ENCODE measurements around the gene VOPP1. TPM values are rescaled to one million over a fixed set of nuclear protein-coding genes. Genes with fewer than 3 reads are reported as not detected.

The VOPP1 gene
- total and polyA plus RNA-seq, 9 of the 15 experiments (the other 6 are each of a cell fraction or from before 2014, with no cell fraction given), result 8.2 to 45.8 (median 31.2) TPM

DNA sequence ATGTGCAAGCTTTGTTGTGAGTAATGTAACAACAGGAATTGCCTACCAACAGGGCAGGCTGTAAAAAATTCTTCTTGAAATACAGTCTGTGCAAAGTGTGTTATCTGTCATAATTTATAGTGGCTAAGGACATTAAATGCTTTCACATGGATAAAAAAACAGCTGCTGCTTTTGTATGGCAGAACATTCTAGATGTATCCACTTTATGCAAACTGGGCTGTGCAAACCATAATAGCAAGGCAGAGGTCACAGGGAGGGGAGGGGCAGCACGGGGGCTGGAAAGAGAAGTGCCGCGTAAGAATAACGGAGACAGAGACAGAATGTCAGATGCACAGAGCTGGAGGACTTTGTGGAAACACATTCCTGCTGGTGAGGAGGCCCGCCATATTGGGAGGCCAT is 86.1 kb downstream of the VOPP1 start:
- ATAC-seq, result no peak
- peaks cover 3 to 6% of the 10 kb centered on the region in 2 experiments; a peak in 2 of 5 replicates for H3K4me1 ChIP-seq (replicated peaks in 1 of 2; ENCODE audit: control insufficient read depth in 2 of 2, insufficient read depth in 2 of 2, low read length in 2 of 2)
- no peaks in the 10 kb centered on the region; the same call in 1 of the 2 replicates for H4K20me1 ChIP-seq (replicated peaks; ENCODE audit: control insufficient read depth, insufficient read depth, low read length)
- no peak overlapping the region for H3K9ac ChIP-seq (ENCODE audit: insufficient read depth in 1 of 2, low read depth in 2 of 2, low read length in 2 of 2)
- no peak overlapping the region for H3K27ac ChIP-seq (ENCODE audit: extremely low read depth, low read depth, low read length)
- 92% methylated on average over 4 of the region's 5 CpGs for WGBS (ENCODE audit: insufficient coverage, low coverage, missing lambda C conversion rate)
- no peaks in the 10 kb centered on the region for H3K27me3 ChIP-seq (ENCODE audit: control insufficient read depth in 2 of 2, insufficient read depth in 2 of 2, low read length in 2 of 2)
- no peak for DNase-seq (ENCODE audit: extremely low read depth in 1 of 4, low spot score in 3 of 4)
- peaks cover 15% of the 10 kb centered on the region; the same call in 1 of the 3 replicates for H3K36me3 ChIP-seq (ENCODE audit: control insufficient read depth, insufficient read depth, low read length)
- no peaks in the 10 kb centered on the region for H3K9me3 ChIP-seq (replicated peaks; ENCODE audit: control insufficient read depth, insufficient read depth, low read depth, low read length)
- BruUV-seq (replicated peaks), result no TSS peak
- TF ChIP-seq, protein P1, sequence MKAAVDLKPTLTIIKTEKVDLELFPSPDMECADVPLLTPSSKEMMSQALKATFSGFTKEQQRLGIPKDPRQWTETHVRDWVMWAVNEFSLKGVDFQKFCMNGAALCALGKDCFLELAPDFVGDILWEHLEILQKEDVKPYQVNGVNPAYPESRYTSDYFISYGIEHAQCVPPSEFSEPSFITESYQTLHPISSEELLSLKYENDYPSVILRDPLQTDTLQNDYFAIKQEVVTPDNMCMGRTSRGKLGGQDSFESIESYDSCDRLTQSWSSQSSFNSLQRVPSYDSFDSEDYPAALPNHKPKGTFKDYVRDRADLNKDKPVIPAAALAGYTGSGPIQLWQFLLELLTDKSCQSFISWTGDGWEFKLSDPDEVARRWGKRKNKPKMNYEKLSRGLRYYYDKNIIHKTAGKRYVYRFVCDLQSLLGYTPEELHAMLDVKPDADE (conservative IDR thresholded peaks at IDR 0.05; ENCODE audit: control insufficient read depth, low read depth, low read length), result no peak
- ChIA-PET CTCF (ENCODE audit: low intra/inter-chr PET ratio) (no interaction called here), POLR2A (no interaction called here)
- H3K9me1 ChIP-seq (ENCODE audit: control insufficient read depth, insufficient read depth, low read length), result no peaks in the 10 kb centered on the region
- intact Hi-C loops (cut with micrococcal nuclease) (no loop called here), in situ Hi-C loops (cut with MboI) (no loop called here)
- H3K4me3 ChIP-seq, result no peak overlapping the region
- no peaks in the 10 kb centered on the region for H3K79me2 ChIP-seq (ENCODE audit: control insufficient read depth, insufficient read depth, low read length)
- H3K4me2 ChIP-seq (ENCODE audit: insufficient read depth, low read length), result no peak overlapping the region
- no peak overlapping the region for H2AFZ ChIP-seq (ENCODE audit: low read depth, low read length)
- FAIRE-seq, result no peak

DNA sequence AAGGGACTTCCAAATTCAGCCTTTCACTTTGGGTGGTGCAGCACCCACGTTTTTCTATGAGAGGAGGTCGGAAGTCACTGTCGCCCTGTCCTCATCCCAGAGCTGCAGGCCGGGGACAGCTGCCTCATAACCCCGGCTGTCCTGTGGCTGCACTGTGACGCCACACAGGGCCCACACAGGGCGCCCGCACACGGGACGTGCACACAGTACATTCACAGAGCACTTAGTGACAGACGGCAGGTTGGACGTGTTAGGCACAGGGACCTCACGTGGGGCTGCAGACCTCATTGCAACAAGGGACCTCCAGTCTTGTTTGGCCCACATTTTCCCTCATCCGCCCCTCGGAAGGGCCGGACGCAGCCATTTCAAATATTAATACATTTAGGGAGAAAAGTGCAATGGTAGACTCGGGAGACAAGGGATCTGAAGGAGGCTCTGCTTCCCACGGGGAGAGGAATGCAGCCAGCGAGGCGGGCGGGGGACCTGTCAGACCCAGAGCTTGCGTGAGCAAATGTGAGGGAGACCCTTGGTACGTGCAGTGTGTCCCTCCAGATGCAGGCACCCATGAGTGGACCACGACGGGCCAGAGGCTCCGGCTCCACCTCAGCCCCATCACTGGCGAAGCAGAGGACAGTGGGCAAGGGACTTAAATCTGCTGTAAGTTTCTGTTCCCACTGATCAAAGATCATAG is 86.7 kb downstream of the VOPP1 start:
- Histone ChIP-seq H3K27me3 (ENCODE audit: control insufficient read depth in 2 of 2, insufficient read depth in 2 of 2, low read length in 2 of 2) (no peaks in the 10 kb centered on the region), H3K4me1 (replicated peaks in 1 of 2; ENCODE audit: control insufficient read depth in 2 of 2, insufficient read depth in 2 of 2, low read length in 2 of 2) (peaks cover 3 to 6% of the 10 kb centered on the region in 2 experiments; a peak in 2 of 5 replicates), H3K9ac (ENCODE audit: insufficient read depth in 1 of 2, low read depth in 2 of 2, low read length in 2 of 2) (no peak overlapping the region), H4K20me1 (replicated peaks; ENCODE audit: control insufficient read depth, insufficient read depth, low read length) (no peaks in the 10 kb centered on the region; the same call in 1 of the 2 replicates), H3K9me1 (ENCODE audit: control insufficient read depth, insufficient read depth, low read length) (no peaks in the 10 kb centered on the region), H3K4me2 (ENCODE audit: insufficient read depth, low read length) (no peak overlapping the region), H3K36me3 (ENCODE audit: control insufficient read depth, insufficient read depth, low read length) (peaks cover 15% of the 10 kb centered on the region; the same call in 1 of the 3 replicates), H3K9me3 (replicated peaks; ENCODE audit: control insufficient read depth, insufficient read depth, low read depth, low read length) (no peaks in the 10 kb centered on the region), H3K4me3 (no peak overlapping the region), H3K27ac (ENCODE audit: extremely low read depth, low read depth, low read length) (no peak overlapping the region), H2AFZ (ENCODE audit: low read depth, low read length) (no peak overlapping the region), H3K79me2 (ENCODE audit: control insufficient read depth, insufficient read depth, low read length) (no peaks in the 10 kb centered on the region)
- no TSS peak for BruUV-seq (replicated peaks)
- WGBS (ENCODE audit: insufficient coverage, low coverage, missing lambda C conversion rate), result 84% methylated on average over 25 of the region's 28 CpGs
- DNase-seq (ENCODE audit: extremely low read depth in 1 of 4, low spot score in 3 of 4), result no peak
- CTCF ChIA-PET (ENCODE audit: low intra/inter-chr PET ratio), result no interaction called here
- in situ Hi-C loops (cut with MboI) (no loop called here), intact Hi-C loops (cut with micrococcal nuclease) (no loop called here)
- ATAC-seq, result no peak
- POLR2A ChIA-PET, result no interaction called here
- FAIRE-seq, result no peak
- TF ChIP-seq SPI1 (IDR thresholded peaks at IDR 0.05; ENCODE audit: borderline replicate concordance, low read depth, low read length), result no peak
- no peak for TF ChIP-seq SRSF3 (IDR thresholded peaks at IDR 0.05; ENCODE audit: insufficient read depth, low read length)
